LoVo (cell line): ENCODE results near the gene HOXB9.

Experiments
- DNase-seq: peaks from one replicate; pipeline ENCODE4 v3.0.0-alpha.2; 2016; ENCODE audit warnings: low spot score

Gene HOXB9

DNA sequence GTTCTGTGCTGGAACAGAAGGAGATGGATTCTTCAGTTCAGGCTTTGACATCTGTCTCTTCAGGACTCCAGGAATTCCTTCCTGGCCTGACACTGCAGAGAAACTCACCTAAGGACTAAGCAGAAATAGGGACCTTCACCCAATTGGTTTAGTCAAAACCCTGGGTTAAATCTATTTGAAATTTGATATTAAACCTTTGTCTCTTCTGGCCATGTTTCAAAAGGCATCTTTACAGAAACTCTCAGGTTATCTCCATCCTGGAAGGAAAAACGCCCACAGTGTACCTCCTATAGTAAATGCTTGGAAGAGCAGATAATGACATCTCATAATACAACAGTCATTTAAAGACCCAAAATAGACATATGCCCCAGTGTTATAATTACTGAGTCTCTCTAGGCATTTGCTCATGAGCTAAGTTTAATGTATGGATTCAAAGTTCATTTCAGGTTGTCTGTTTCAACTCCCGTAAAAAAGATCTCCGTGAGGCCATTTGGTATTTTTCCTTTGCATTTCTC is 42.4 kb downstream of the HOXB9 start:
- DNase-seq, result no peak

- DNase-seq, result no peak
Measured at GRCh38 chr17:48582750-48583069, 43.4 kb downstream of the HOXB9 start.

DNA sequence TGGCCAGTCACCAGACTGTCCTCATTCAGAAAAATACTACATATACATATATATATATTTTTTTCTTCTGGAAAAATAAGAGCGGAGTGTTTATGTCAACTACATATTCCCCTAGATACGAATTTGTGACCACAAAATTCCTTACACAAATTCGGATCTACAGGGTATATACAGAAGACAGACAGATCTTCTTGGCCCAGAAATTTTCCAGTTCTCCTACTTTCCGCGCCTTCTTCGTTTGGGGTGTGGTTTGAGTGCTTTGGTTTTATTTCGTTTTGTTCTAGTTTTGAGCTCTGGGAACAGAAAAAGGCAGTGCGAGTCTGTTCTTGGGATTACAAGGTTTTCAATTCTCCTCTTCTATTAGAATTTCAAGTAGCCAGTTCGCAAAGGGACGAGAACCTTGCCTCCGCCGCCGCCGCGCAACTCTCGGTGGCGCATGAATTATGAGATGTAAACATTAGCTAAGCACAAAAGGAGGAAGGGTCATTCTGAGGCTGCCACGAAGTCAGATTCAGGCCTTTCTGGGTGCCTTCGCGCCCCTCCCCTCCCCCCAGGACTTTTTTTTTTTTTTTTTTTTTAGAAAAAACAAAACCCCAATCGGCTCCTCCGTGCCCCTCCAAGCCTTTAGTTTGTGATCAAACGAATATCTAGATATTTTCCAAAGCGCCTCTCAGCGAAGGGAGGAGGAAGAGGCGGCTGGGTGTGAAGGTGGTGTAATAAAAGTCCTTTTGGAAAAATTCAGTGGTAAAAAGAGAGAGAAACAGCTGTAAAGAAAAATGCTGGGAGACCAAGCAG is 46.2 kb downstream of the HOXB9 start:
- no peak for DNase-seq

DNA sequence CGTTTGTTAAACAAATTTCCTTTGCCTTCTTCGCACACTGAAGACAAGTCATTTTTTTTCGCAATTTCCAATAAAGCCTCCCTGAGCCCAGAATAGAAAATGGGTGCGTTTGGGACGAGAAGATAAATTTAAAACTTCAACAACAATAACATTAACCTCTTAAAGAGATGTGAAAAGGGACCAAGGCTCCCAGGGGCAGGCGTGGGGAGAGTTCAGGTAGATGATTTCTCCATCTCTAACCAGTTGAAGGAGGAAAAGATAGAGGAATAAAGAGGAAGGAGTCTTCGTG is 46.7 kb downstream of the HOXB9 start:
- DNase-seq, result no peak

GRCh38 chr17:48578616-48579470 is 47.3 kb downstream of the HOXB9 start:
- DNase-seq, result no peak

DNA sequence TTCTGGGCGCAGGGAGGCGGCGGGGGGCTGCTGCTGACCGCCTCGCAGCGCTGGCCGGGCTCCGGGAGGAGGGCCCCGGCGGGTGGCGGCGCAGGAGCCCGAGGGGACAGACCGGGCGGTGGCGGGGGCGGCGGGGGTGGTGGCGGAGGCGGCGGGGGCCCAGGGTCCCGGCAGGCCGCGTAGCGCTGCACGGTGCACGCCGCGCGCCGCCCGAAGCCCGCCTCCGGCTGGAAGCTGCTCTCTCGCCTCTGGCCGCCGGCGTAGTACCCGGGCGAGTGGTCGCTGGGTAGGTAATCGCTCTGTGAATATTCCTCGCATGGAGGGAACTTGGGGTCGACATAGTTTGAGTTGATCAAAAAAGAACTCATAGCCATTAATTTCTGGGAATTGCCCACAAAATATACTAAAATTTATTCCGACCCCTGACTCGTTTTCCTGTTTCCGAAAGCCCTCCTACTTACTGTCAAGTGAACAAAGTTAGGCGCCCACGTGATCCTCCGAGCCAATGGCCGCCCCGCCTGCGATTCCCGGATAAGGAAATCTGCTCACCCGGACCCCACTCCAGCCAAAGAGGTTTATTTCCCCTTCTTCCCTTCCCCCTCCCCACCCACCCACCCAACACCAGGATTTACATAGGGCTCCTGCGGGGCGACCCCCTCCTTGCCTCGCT is 48.1 kb downstream of the HOXB9 start, which contains the start of gene HOXB4:
HOXB4 (minus strand) TSS at position 405 of the 670 bp plus-strand sequence; CDS start at position 374, 31 bp downstream.
- no peak for DNase-seq

DNA sequence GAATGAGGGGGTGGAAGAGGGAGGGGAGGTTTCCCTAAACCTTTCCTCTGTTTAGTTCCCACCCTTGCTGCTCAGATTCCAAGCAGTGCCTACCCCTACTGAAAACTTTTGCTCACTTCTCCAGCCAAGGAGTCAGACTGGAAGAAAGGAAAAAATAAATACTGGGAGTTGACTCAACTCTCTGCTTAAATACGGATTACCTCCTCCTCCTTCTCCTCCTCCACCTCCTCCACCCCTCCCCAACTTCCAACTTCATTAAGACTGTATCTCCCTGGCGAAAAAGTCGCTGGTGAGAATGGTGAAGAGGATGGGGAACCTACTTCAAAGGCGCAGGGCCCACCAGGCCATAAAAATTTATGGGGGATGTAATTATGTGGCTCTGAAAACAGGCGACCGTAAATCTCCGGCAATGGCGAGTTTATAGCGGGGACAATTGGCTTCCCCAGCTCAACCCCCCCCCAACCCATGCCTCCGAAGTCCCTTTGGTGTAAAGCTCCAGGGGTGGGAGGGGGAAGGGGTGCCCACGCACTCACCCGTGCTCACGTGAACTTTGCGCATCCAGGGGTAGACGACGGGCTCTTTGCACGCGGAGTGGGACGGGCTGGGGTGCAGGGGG is 48.7 kb downstream of the HOXB9 start:
- peak; percentile 52 for DNase-seq

- DNase-seq, result no peak
Measured at GRCh38 chr17:48576479-48577309, 49.5 kb downstream of the HOXB9 start.

GRCh38 chr17:48575673-48576478 is 50.3 kb downstream of the HOXB9 start:
- no peak for DNase-seq

- no peak for DNase-seq
Measured at GRCh38 chr17:48575066-48575582, 51.0 kb downstream of the HOXB9 start.

DNA sequence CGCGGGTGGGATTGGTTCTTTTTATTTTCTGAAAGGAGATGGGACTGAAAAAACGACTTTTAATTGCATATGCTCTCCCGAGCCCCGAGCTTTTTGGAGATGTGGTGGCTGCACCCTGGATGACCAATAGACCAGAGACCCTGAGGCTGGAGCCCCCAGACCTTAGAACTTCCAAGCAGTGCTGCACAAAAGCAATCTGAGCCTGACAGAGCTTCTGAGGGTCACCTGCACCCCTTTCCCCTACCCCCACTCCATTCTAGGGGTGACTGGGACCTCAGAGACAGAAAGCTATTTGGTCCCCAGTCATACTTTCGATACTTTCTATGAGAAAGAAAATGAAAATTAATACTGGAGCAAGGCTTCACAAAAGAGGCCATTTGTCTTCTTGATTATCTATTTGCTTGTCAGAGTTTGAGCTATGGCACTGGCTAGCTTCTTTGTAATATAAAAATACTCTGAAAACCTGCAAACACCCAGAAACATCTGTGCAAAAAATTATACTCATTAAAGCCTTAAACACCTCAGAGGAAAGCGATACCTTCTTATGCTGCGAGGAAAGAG is 51.6 kb downstream of the HOXB9 start:
- DNase-seq, result no peak

- DNase-seq, result no peak
Measured at GRCh38 chr17:48571826-48572417, 54.2 kb downstream of the HOXB9 start.
